Neural cell (in vitro differentiated cells): ENCODE results near the gene SCAANT1. TPM values are rescaled to one million over a fixed set of nuclear protein-coding genes. Genes with fewer than 3 reads are reported as not detected.

Source experiments
- H2AFZ ChIP-seq: fragments of 200-600, 300-800 bp; sonication (generic), shearing (Covaris generic); 2 replicates; pipeline ENCODE4 v1.6.0; 2014; ENCODE audit warnings: low read depth, mild to moderate bottlenecking, antibody characterized with exemption, low read length, moderate library complexity
- H3F3A ChIP-seq: fragments of 200-600 bp; shearing (Covaris generic); 2 replicates; pipeline ENCODE4 v1.6.1; 2016; ENCODE audit warnings: mild to moderate bottlenecking, moderate library complexity, mixed read lengths, antibody characterized with exemption, low read length; ENCODE audit not compliant: insufficient read depth, poor library complexity, severe bottlenecking
- H3K27ac ChIP-seq: fragments of 200-600, 300-800 bp; sonication (generic), shearing (Covaris generic); 2 replicates; pipeline ENCODE4 v1.5.1; 2014; ENCODE audit warnings: mild to moderate bottlenecking, low read length, moderate library complexity
- H3K27me3 ChIP-seq: fragments of 300-800, 200-600 bp; sonication (generic), shearing (Covaris generic); 2 replicates; pipeline ENCODE4 v1.6.0; 2014; ENCODE audit warnings: mild to moderate bottlenecking, low read depth, low read length, moderate library complexity; ENCODE audit not compliant: insufficient read depth
- H3K36me3 ChIP-seq: fragments of 300-800, 200-600 bp; sonication (generic), shearing (Covaris generic); 2 replicates; pipeline ENCODE4 v1.5.1; 2014; ENCODE audit warnings: mild to moderate bottlenecking, antibody characterized with exemption, low read length, moderate library complexity; ENCODE audit not compliant: insufficient read depth
- H3K4me2 ChIP-seq: fragments of 300-800, 200-600 bp; sonication (generic), shearing (Covaris generic); 2 replicates; pipeline ENCODE4 v1.6.0; 2014; ENCODE audit warnings: mild to moderate bottlenecking, low read length
- H3K4me3 ChIP-seq: fragments of 300-800, 200-600 bp; sonication (generic), shearing (Covaris generic); 2 replicates; pipeline ENCODE4 v1.5.1; 2014; ENCODE audit warnings: mild to moderate bottlenecking, low read length, moderate library complexity
- H3K79me2 ChIP-seq: fragments of 200-600 bp; shearing (Covaris generic); replicated peaks from 2 replicates; pipeline ENCODE4 v1.6.0; 2014; ENCODE audit warnings: mild to moderate bottlenecking, low read length, moderate library complexity; ENCODE audit not compliant: insufficient read depth
- H3K9ac ChIP-seq: fragments of 300-800, 200-600 bp; sonication (generic), shearing (Covaris generic); 2 replicates; pipeline ENCODE4 v1.6.1; 2016; ENCODE audit warnings: mild to moderate bottlenecking, low read length, mixed read lengths
- H3K9me2 ChIP-seq: fragments of 200-600 bp; shearing (Covaris generic); 2 replicates; pipeline ENCODE4 v1.6.1; 2016; ENCODE audit warnings: mild to moderate bottlenecking, low read length, mixed read lengths; ENCODE audit not compliant: insufficient read depth
- H3K9me3 ChIP-seq: fragments of 200-600, 300-800 bp; sonication (generic), shearing (Covaris generic); 2 replicates; pipeline ENCODE4 v1.6.1; 2016; ENCODE audit warnings: mild to moderate bottlenecking, mixed run types, low read length, moderate library complexity, mixed read lengths
- H4K20me1 ChIP-seq: fragments of 200-600 bp; shearing (Covaris generic); 2 replicates; pipeline ENCODE4 v1.6.1; 2016; ENCODE audit warnings: mild to moderate bottlenecking, mixed run types; ENCODE audit not compliant: insufficient read depth
- EP300 ChIP-seq: fragments of 450-650 bp; conservative IDR thresholded peaks from 2 replicates; pipeline ENCODE4 v1.6.1; 2014; ENCODE audit warnings: antibody characterized with exemption, mild to moderate bottlenecking, moderate library complexity; ENCODE audit not compliant: poor library complexity, severe bottlenecking
- EZH2 ChIP-seq: fragments of 200-600, 300-800 bp; shearing (Covaris generic), sonication (generic); IDR thresholded peaks from 2 replicates; pipeline ENCODE4 v1.6.1; 2014; ENCODE audit warnings: antibody characterized with exemption, low read length, borderline replicate concordance, mild to moderate bottlenecking; ENCODE audit not compliant: insufficient read depth, poor library complexity, severe bottlenecking
- MXI1 ChIP-seq: fragments of 450-650 bp; conservative IDR thresholded peaks from 2 replicates; pipeline ENCODE4 v1.6.1; 2014; ENCODE audit warnings: antibody characterized with exemption, mild to moderate bottlenecking; ENCODE audit not compliant: poor library complexity, severe bottlenecking
- POLR2AphosphoS5 ChIP-seq: IDR thresholded peaks from 2 replicates; pipeline ENCODE4 v1.6.1; 2012
- RAD21 ChIP-seq: fragments of 450-650 bp; conservative IDR thresholded peaks from 2 replicates; pipeline ENCODE4 v1.6.1; 2014; ENCODE audit warnings: antibody characterized with exemption, mild to moderate bottlenecking, moderate library complexity
- SMC3 ChIP-seq: fragments of 450-650 bp; conservative IDR thresholded peaks from 2 replicates; pipeline ENCODE4 v1.6.1; 2014; ENCODE audit warnings: antibody characterized with exemption, mild to moderate bottlenecking, moderate library complexity; ENCODE audit not compliant: poor library complexity
- TAF1 ChIP-seq: IDR thresholded peaks from 2 replicates; pipeline ENCODE4 v1.6.1; 2012; ENCODE audit warnings: low read depth
- polyA plus RNA-seq: library from polyadenylated mRNA; depleted of rRNA; stranded (reverse); fragments of >200 nt; gene quantifications from 2 replicates; pipeline ENCODE4 v1.2.3, GENCODE V29; 2014
- TF ChIP-seq, protein P1 (sequence below): IDR thresholded peaks from 2 replicates; pipeline ENCODE4 v1.6.1; 2012; ENCODE audit warnings: borderline replicate concordance
- TF ChIP-seq, protein P2 (sequence below): fragments of 450-650 bp; IDR thresholded peaks from 2 replicates; pipeline ENCODE4 v1.5.1; 2014; ENCODE audit warnings: antibody characterized with exemption, mild to moderate bottlenecking, moderate library complexity; ENCODE audit not compliant: poor library complexity, severe bottlenecking

Gene SCAANT1
- polyA plus RNA-seq, 1 donor from 2014 or later, result not detected

DNA sequence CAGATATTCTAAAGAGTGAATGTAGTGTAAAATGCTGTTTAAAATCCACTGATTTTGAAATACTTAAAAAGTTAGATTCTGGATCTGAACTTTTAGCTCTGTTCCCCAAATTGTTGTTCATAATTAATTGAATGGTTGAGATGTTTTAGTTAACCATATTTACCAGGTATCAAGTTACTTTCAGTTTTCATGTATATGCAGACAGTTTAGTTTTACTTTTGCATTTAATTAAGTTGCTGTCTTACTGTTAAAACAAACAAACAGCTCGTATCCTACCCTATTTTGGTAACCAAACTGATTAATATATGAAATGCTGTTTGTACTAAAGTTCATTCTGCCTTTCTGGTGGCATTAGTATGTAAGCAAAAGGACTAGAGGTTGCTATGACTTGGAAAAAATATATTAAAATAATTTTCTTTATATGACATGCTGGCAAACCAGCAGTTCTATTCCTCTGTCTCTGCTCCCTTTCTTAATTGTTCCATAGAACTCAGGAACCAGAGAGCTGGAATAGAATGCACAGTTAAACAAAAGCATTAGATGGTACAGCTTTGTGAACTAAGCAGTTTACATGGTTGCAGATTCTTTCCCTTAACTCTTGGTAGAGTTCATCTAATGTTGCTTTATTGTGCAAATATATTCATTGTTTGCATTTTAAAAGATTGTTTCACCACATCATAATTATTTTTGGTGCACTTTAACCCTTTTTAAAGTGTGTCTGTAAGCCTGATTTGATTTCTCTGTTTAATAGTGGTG lies 39.5 kb upstream of the SCAANT1 start:
- Histone ChIP-seq H3K4me3 (no peak overlapping the region), H2AFZ (no peak overlapping the region), H3K79me2 (no peaks in the 10 kb centered on the region), H3K27ac (no peak overlapping the region), H4K20me1 (no peaks in the 10 kb centered on the region), H3F3A (no peaks in the 10 kb centered on the region), H3K9me2 (no peaks in the 10 kb centered on the region), H3K36me3 (no peaks in the 10 kb centered on the region), H3K9ac (no peak overlapping the region), H3K27me3 (no peaks in the 10 kb centered on the region), H3K9me3 (no peaks in the 10 kb centered on the region), H3K4me2 (no peak overlapping the region)
- TF ChIP-seq SMC3 (no peak), RAD21 (no peak), EZH2 (no peak), TAF1 (no peak), MXI1 (no peak), POLR2AphosphoS5 (no peak), EP300 (no peak)
- TF ChIP-seq, protein P1, sequence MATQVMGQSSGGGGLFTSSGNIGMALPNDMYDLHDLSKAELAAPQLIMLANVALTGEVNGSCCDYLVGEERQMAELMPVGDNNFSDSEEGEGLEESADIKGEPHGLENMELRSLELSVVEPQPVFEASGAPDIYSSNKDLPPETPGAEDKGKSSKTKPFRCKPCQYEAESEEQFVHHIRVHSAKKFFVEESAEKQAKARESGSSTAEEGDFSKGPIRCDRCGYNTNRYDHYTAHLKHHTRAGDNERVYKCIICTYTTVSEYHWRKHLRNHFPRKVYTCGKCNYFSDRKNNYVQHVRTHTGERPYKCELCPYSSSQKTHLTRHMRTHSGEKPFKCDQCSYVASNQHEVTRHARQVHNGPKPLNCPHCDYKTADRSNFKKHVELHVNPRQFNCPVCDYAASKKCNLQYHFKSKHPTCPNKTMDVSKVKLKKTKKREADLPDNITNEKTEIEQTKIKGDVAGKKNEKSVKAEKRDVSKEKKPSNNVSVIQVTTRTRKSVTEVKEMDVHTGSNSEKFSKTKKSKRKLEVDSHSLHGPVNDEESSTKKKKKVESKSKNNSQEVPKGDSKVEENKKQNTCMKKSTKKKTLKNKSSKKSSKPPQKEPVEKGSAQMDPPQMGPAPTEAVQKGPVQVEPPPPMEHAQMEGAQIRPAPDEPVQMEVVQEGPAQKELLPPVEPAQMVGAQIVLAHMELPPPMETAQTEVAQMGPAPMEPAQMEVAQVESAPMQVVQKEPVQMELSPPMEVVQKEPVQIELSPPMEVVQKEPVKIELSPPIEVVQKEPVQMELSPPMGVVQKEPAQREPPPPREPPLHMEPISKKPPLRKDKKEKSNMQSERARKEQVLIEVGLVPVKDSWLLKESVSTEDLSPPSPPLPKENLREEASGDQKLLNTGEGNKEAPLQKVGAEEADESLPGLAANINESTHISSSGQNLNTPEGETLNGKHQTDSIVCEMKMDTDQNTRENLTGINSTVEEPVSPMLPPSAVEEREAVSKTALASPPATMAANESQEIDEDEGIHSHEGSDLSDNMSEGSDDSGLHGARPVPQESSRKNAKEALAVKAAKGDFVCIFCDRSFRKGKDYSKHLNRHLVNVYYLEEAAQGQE, result no peak
- TF ChIP-seq, protein P2, sequence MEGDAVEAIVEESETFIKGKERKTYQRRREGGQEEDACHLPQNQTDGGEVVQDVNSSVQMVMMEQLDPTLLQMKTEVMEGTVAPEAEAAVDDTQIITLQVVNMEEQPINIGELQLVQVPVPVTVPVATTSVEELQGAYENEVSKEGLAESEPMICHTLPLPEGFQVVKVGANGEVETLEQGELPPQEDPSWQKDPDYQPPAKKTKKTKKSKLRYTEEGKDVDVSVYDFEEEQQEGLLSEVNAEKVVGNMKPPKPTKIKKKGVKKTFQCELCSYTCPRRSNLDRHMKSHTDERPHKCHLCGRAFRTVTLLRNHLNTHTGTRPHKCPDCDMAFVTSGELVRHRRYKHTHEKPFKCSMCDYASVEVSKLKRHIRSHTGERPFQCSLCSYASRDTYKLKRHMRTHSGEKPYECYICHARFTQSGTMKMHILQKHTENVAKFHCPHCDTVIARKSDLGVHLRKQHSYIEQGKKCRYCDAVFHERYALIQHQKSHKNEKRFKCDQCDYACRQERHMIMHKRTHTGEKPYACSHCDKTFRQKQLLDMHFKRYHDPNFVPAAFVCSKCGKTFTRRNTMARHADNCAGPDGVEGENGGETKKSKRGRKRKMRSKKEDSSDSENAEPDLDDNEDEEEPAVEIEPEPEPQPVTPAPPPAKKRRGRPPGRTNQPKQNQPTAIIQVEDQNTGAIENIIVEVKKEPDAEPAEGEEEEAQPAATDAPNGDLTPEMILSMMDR, result no peak

DNA sequence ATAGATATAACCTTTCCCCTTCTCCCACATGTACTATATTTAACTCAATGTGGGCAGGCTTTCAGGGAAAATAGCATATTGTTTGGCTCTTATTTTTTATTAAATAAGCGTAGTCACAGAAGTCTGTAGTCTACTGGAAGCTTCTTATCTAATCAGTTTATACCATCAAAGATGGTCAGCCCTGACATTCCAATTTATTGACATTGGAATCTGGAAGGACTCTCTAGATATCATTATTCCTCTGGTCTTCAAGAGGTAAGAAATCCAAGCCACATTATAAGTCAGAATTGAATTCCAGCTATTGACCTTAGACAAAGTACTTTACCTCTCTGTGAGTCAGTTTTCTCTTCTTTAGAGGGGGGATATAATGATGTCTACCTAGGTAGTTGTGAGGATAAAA lies 38.5 kb upstream of the SCAANT1 start:
- Histone ChIP-seq H3K4me2 (no peak overlapping the region), H3K79me2 (no peaks in the 10 kb centered on the region), H2AFZ (no peak overlapping the region)

More for the DNA sequence above, 38.5 kb upstream of the SCAANT1 start:
- H3F3A ChIP-seq, result no peaks in the 10 kb centered on the region
- TF ChIP-seq EZH2, result no peak
- H3K9me2 ChIP-seq, result no peaks in the 10 kb centered on the region
- H3K36me3 ChIP-seq, result no peaks in the 10 kb centered on the region
- H3K27ac ChIP-seq, result no peak overlapping the region
- no peak overlapping the region for H3K9ac ChIP-seq
- H3K9me3 ChIP-seq, result no peaks in the 10 kb centered on the region
- H3K4me3 ChIP-seq, result no peak overlapping the region
- H3K27me3 ChIP-seq, result no peaks in the 10 kb centered on the region
- no peaks in the 10 kb centered on the region for H4K20me1 ChIP-seq
